Fibroblast of mammary gland (primary cell): ENCODE measurements around the gene FAF2.
"Not testable (repeated sequence)": the region's sequence is repeated elsewhere in the genome, so short reads cannot be mapped to it uniquely, and the experiment has no call there.

Experiments used
- DNase-seq: peaks from one replicate; pipeline ENCODE4 v3.0.0-alpha.2; 2010; ENCODE audit warnings: low read depth
- H3K4me3 ChIP-seq: 2 replicates; pipeline ENCODE4 v1.5.1; 2011; ENCODE audit warnings: low read depth, mild to moderate bottlenecking, low read length, moderate library complexity; ENCODE audit not compliant: control insufficient read depth
- CTCF ChIP-seq: conservative IDR thresholded peaks from 2 replicates; pipeline ENCODE4 v1.5.1; 2011; ENCODE audit warnings: low read depth, low read length, inconsistent platforms; ENCODE audit not compliant: control insufficient read depth, insufficient read depth

Gene FAF2

GRCh38 chr5:176429972-176430371 is 18.2 kb upstream of the FAF2 start:
- H3K4me3 ChIP-seq = no peak overlapping the region
- no peak for TF ChIP-seq CTCF
- no peak for DNase-seq

GRCh38 chr5:176432707-176433106 is 15.5 kb upstream of the FAF2 start:
- no peak for DNase-seq
- no peak for TF ChIP-seq CTCF
- no peak overlapping the region for H3K4me3 ChIP-seq

GRCh38 chr5:176436656-176437055 is 11.5 kb upstream of the FAF2 start:
- TF ChIP-seq CTCF = no peak
- no peak overlapping the region for H3K4me3 ChIP-seq
- peak; percentile 52 for DNase-seq

- peak; percentile 80 for DNase-seq
- H3K4me3 ChIP-seq = no peak overlapping the region
- no peak for TF ChIP-seq CTCF
Observed at GRCh38 chr5:176438959-176439757, 9.0 kb upstream of the FAF2 start.

GRCh38 chr5:176440927-176441706 is 7.1 kb upstream of the FAF2 start:
- no peak overlapping the region for H3K4me3 ChIP-seq
- TF ChIP-seq CTCF = no peak
- DNase-seq = no peak

- peak; percentile 59 for DNase-seq
- no peak overlapping the region for H3K4me3 ChIP-seq
- no peak for TF ChIP-seq CTCF
Observed at GRCh38 chr5:176441921-176442323, 6.3 kb upstream of the FAF2 start.

GRCh38 chr5:176442911-176443310 is 5.3 kb upstream of the FAF2 start:
- not testable (repeated sequence) for DNase-seq, H3K4me3 ChIP-seq
